ENCODE data around the gene PPP2R2B.

PPP2R2B gene

GRCh38 chr5:146791471-146791870 is 87.1 kb downstream of the PPP2R2B start:
- ATAC-seq (no peak), DNase-seq (ENCODE audit: low spot score in 2 of 2) (no peak)
- H3K36me3 Mint-ChIP-seq = no peaks in the 10 kb centered on the region
- H3K4me3 Mint-ChIP-seq = no peak overlapping the region
- H3K27ac Mint-ChIP-seq = no peak overlapping the region
- H3K9me3 Mint-ChIP-seq = no peaks in the 10 kb centered on the region
- H3K4me1 Mint-ChIP-seq = peaks cover 67% of the 10 kb centered on the region

- no peaks in the 10 kb centered on the region for H3K9me3 Mint-ChIP-seq
- no peak for ATAC-seq
- no peaks in the 10 kb centered on the region for H3K36me3 Mint-ChIP-seq
- DNase-seq (ENCODE audit: low spot score in 2 of 2) = peak in 1 of 2 donors; percentile 34
- no peak overlapping the region for H3K27ac Mint-ChIP-seq
- H3K4me3 Mint-ChIP-seq = no peak overlapping the region
- H3K4me1 Mint-ChIP-seq = peaks cover 60% of the 10 kb centered on the region
Measured at GRCh38 chr5:146789712-146790653, 88.6 kb downstream of the PPP2R2B start.

- H3K27ac Mint-ChIP-seq = no peak overlapping the region
- no peaks in the 10 kb centered on the region for H3K36me3 Mint-ChIP-seq
- H3K4me1 Mint-ChIP-seq = peaks cover 54% of the 10 kb centered on the region
- ATAC-seq (no peak), DNase-seq (ENCODE audit: low spot score in 2 of 2) (peak in 1 of 2 donors; percentile 8)
- no peaks in the 10 kb centered on the region for H3K9me3 Mint-ChIP-seq
- no peak overlapping the region for H3K4me3 Mint-ChIP-seq
Measured at GRCh38 chr5:146788898-146789297, 89.7 kb downstream of the PPP2R2B start.

- no peak overlapping the region for H3K27ac Mint-ChIP-seq
- H3K4me3 Mint-ChIP-seq = no peak overlapping the region
- H3K36me3 Mint-ChIP-seq = no peaks in the 10 kb centered on the region
- H3K4me1 Mint-ChIP-seq = peaks cover 40% of the 10 kb centered on the region
- ATAC-seq (no peak), DNase-seq (ENCODE audit: low spot score in 2 of 2) (peak in 1 of 2 donors; percentile 29)
- H3K9me3 Mint-ChIP-seq = no peaks in the 10 kb centered on the region
Measured at GRCh38 chr5:146785065-146785464, 93.5 kb downstream of the PPP2R2B start.

- Mint-ChIP-seq H3K27ac (no peak overlapping the region), H3K4me3 (no peak overlapping the region), H3K36me3 (no peaks in the 10 kb centered on the region), H3K4me1 (peaks cover 12% of the 10 kb centered on the region), H3K9me3 (no peaks in the 10 kb centered on the region)
- DNase-seq (ENCODE audit: low spot score in 2 of 2) (no peak), ATAC-seq (no peak)
Measured at GRCh38 chr5:146781157-146781556, 97.4 kb downstream of the PPP2R2B start.

GRCh38 chr5:146779211-146779869 is 99.2 kb downstream of the PPP2R2B start:
- ATAC-seq = no peak
- H3K27ac Mint-ChIP-seq = no peak overlapping the region
- H3K36me3 Mint-ChIP-seq = no peaks in the 10 kb centered on the region

GRCh38 chr5:146778795-146779194 is 99.8 kb downstream of the PPP2R2B start:
- Mint-ChIP-seq H3K27ac (peak overlapping the region; percentile 9), H3K36me3 (no peaks in the 10 kb centered on the region), H3K9me3 (peaks cover 2% of the 10 kb centered on the region), H3K4me1 (peaks cover 6% of the 10 kb centered on the region), H3K4me3 (no peak overlapping the region)
- ATAC-seq (no peak), DNase-seq (ENCODE audit: low spot score in 2 of 2) (no peak)

More at GRCh38 chr5:146779211-146779869, 99.2 kb downstream of the PPP2R2B start:
- Mint-ChIP-seq H3K9me3 (peaks cover 2% of the 10 kb centered on the region), H3K4me1 (peaks cover 6% of the 10 kb centered on the region), H3K4me3 (no peak overlapping the region)
- no peak for DNase-seq (ENCODE audit: low spot score in 2 of 2)

- Mint-ChIP-seq H3K36me3 (no peaks in the 10 kb centered on the region), H3K9me3 (peaks cover 2% of the 10 kb centered on the region), H3K4me1 (peaks cover 6% of the 10 kb centered on the region), H3K27ac (peak overlapping the region; percentile 9), H3K4me3 (no peak overlapping the region)
- ATAC-seq = peak; percentile 60
- no peak for DNase-seq (ENCODE audit: low spot score in 2 of 2)
Measured at GRCh38 chr5:146778261-146778660, 100.3 kb downstream of the PPP2R2B start.

GRCh38 chr5:146772881-146773466 is 105.6 kb downstream of the PPP2R2B start:
- no peaks in the 10 kb centered on the region for H3K36me3 Mint-ChIP-seq
- no peak overlapping the region for H3K27ac Mint-ChIP-seq
- peaks cover 9% of the 10 kb centered on the region for H3K4me1 Mint-ChIP-seq
- peaks cover 2% of the 10 kb centered on the region for H3K9me3 Mint-ChIP-seq
- no peak for DNase-seq (ENCODE audit: low spot score in 2 of 2)
- no peak overlapping the region for H3K4me3 Mint-ChIP-seq
- ATAC-seq = no peak

- ATAC-seq = no peak
- Mint-ChIP-seq H3K4me1 (peaks cover 9% of the 10 kb centered on the region), H3K9me3 (peaks cover 2% of the 10 kb centered on the region), H3K4me3 (no peak overlapping the region), H3K27ac (no peak overlapping the region), H3K36me3 (no peaks in the 10 kb centered on the region)
- no peak for DNase-seq (ENCODE audit: low spot score in 2 of 2)
Measured at GRCh38 chr5:146770980-146771379, 107.6 kb downstream of the PPP2R2B start.

- Mint-ChIP-seq H3K27ac (no peak overlapping the region), H3K36me3 (no peaks in the 10 kb centered on the region), H3K4me3 (no peak overlapping the region), H3K9me3 (peaks cover under 1% of the 10 kb centered on the region), H3K4me1 (peaks cover 11% of the 10 kb centered on the region)
- ATAC-seq (no peak), DNase-seq (ENCODE audit: low spot score in 2 of 2) (no peak)
Measured at GRCh38 chr5:146770546-146770945, 108.0 kb downstream of the PPP2R2B start.

- ATAC-seq (no peak), DNase-seq (ENCODE audit: low spot score in 2 of 2) (no peak)
- Mint-ChIP-seq H3K9me3 (no peaks in the 10 kb centered on the region), H3K27ac (no peak overlapping the region), H3K36me3 (no peaks in the 10 kb centered on the region), H3K4me1 (peaks cover 24% of the 10 kb centered on the region), H3K4me3 (no peak overlapping the region)
Measured at GRCh38 chr5:146767534-146767933, 111.0 kb downstream of the PPP2R2B start.

- Mint-ChIP-seq H3K27ac (peak overlapping the region; percentile 79), H3K9me3 (no peaks in the 10 kb centered on the region), H3K4me3 (no peak overlapping the region), H3K36me3 (no peaks in the 10 kb centered on the region), H3K4me1 (peaks cover 24% of the 10 kb centered on the region)
- no peak for ATAC-seq
- no peak for DNase-seq (ENCODE audit: low spot score in 2 of 2)
Measured at GRCh38 chr5:146766013-146766412, 112.5 kb downstream of the PPP2R2B start.

GRCh38 chr5:146765089-146765832 is 113.3 kb downstream of the PPP2R2B start:
- Mint-ChIP-seq H3K4me3 (peak overlapping the region; percentile 10), H3K36me3 (no peaks in the 10 kb centered on the region), H3K9me3 (no peaks in the 10 kb centered on the region), H3K4me1 (peaks cover 28% of the 10 kb centered on the region), H3K27ac (peak overlapping the region; percentile 79)
- DNase-seq (ENCODE audit: low spot score in 2 of 2) (no peak), ATAC-seq (peak; percentile 98)

GRCh38 chr5:146762830-146763229 is 115.7 kb downstream of the PPP2R2B start:
- no peaks in the 10 kb centered on the region for H3K9me3 Mint-ChIP-seq
- peaks cover 36% of the 10 kb centered on the region for H3K4me1 Mint-ChIP-seq
- no peaks in the 10 kb centered on the region for H3K36me3 Mint-ChIP-seq
- no peak overlapping the region for H3K4me3 Mint-ChIP-seq
- DNase-seq (ENCODE audit: low spot score in 2 of 2) (no peak), ATAC-seq (no peak)
- no peak overlapping the region for H3K27ac Mint-ChIP-seq
